Gastroesophageal sphincter (tissue), 3 donors: ENCODE results near the gene ZNF335.

Source experiments
- CTCF ChIP-seq, 4 experiments: fragments of 200-600 bp in 2 of 4; fragments of 450-650 bp in 2 of 4; sonication (generic) in 1 of 4; IDR thresholded peaks; one replicate each; pipeline ENCODE4 v1.5.1; 2017 to 2019; ENCODE audit warnings: antibody characterized with exemption in 4 of 4, mild to moderate bottlenecking in 2 of 4, moderate library complexity in 2 of 4
- POLR2A ChIP-seq, 2 donors: fragments of 450-650 bp; IDR thresholded peaks; one replicate each; pipeline ENCODE4 v1.6.1; 2017; ENCODE audit warnings: antibody characterized with exemption in 2 of 2, mild to moderate bottlenecking in 2 of 2, moderate library complexity in 1 of 2
- POLR2AphosphoS5 ChIP-seq: sonication (generic); formaldehyde crosslinking; IDR thresholded peaks from one replicate; pipeline ENCODE4 v1.6.1; 2017; ENCODE audit warnings: antibody characterized with exemption

GRCh38 chr20:45946149-45946970 lies 25.6 kb downstream of the ZNF335 start:
- TF ChIP-seq POLR2A (IDR thresholded peaks at IDR 0.05) (no peak), POLR2AphosphoS5 (peak; percentile 29), CTCF (IDR thresholded peaks at IDR 0.05) (no peak)
